ENCODE measurements around the gene SERPINA1. TPM values are rescaled to one million over a fixed set of nuclear protein-coding genes. Genes with fewer than 3 reads are reported as not detected.
A peak's percentile ranks its signal among the peaks of the same experiment; 100 is the strongest.
"Not testable (repeated sequence)": the region's sequence is repeated elsewhere in the genome, so short reads cannot be mapped to it uniquely, and the experiment has no call there.

The SERPINA1 gene
- total RNA-seq, 1 donor = 3.8 TPM

GRCh38 chr14:94373708-94374107 lies 14.7 kb downstream of the SERPINA1 start:
- DNase-seq (ENCODE audit: low read depth in 2 of 3, low spot score in 2 of 3) = no peak

DNA sequence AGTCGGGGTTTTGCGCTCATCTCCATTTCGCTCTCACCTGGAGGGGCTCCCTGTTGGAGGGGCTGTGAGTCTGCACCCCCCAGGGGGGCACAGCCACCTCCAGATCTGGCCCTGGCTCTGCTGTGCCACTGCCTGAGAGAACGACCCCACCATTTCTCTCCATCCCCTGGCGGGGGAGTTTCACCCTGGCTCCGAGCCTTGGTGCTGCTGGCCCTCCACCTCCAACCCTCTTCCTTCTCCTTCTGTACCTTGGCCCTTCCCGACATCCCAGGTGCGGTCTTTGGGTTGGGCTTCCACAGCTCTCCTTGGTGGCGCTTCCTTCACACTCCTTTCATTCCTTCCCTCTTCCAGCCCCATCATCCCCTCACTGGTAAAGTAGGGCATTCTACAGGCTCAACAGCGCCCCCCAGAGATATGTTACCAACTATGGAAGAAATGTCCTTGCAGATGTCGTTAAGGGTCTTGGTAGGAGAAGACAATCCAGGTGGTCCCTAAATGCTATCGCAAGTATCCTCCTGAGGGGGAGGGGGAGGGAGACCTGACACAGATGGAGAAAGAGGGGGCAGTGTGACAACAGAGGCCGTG lies 16.3 kb downstream of the SERPINA1 start:
- DNase-seq (ENCODE audit: low read depth in 2 of 3, low spot score in 2 of 3) = no peak

- DNase-seq (ENCODE audit: low read depth in 2 of 3, low spot score in 2 of 3) = no peak
These were observed 17.9 kb downstream of the SERPINA1 start for GRCh38 chr14:94370524-94370910.

GRCh38 chr14:94369766-94370523 lies 18.5 kb downstream of the SERPINA1 start:
- not testable (repeated sequence) for DNase-seq (ENCODE audit: low read depth in 2 of 3, low spot score in 2 of 3)

GRCh38 chr14:94368956-94369355 lies 19.4 kb downstream of the SERPINA1 start:
- DNase-seq (ENCODE audit: low read depth in 2 of 3, low spot score in 2 of 3) = no peak

GRCh38 chr14:94368243-94368590 lies 20.2 kb downstream of the SERPINA1 start:
- DNase-seq (ENCODE audit: low read depth in 2 of 3, low spot score in 2 of 3) = no peak

DNA sequence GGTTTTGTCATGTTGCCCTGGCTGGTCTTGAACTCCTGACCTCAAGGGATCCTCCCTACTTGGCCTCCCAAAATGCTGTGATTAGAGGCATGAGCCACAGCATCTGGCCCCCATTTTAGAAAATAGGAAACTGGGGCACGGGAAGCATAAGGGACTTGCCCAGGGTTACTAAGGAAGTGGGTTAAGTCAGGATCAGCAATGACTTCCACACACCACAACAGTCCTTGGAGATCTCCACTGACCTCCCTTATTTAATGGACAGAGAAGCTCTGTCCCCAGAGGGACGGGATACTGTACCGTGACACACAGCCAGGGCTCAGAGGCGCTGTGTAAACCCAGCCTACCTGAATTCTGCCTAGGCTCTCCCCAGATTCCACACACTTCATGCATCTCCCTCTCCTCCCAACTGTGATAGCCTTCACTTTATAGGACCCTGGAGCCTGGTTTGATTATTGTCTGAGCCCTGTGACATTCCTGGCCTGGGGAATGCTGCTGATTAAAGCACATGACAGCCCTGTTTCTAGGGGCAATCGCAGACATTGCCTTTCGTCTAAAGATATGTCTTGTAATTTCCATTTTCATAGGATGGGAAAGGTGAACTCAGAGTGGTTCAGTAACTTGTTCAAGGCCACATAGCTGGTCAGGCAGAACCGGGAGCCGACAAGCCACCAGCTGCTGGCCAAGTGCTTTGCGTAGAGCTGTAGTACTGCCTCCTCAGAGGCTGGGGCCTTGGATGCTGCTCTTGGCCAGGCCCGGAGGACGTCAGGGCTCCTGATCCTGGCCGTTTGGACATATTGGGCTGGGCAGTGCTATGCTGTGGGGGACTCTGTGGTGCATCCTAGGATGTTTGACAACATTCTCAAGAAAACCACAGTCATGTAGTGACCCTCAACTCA lies 20.8 kb downstream of the SERPINA1 start:
- no peak for DNase-seq (ENCODE audit: low read depth in 2 of 3, low spot score in 2 of 3)

DNA sequence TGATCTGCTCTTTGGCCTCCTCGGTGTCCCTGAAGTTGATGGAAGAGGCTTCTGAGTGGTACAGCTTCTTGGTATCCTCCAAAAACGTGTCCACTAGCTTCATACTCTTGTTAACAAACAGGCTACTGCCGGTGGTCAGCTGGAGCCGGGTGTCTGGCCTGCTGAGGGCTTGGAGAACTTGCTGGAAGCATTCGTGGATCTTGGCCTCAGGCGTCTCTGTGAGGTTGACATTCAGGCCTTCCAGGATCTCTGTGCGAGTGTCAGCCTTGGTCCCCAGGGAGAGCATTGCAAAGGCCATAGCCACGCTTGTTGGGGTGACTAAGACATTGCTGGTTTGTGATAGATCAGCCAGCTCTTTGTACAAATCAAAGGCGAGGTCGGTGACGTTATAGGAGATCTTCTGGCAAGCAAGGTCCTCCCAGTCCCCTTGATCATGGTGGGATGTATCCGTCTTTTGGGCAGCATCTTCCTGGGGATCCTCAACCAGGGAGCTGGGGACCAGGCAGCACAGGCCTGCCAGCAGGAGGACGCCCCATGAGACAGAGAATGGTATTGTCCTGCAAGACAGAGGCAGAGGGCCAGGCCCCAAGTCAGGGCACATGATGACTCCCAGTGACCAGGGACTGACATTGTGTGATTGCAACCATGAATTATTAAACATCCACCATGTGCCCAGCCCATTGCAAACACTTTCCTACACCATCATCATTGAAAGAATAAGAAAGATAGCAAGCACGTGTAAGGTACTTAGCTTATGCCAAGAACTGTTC lies 22.1 kb downstream of the SERPINA1 start, which contains the start of gene SERPINA2:
Gene SERPINA2 (minus strand): TSS at position 553 of the 770 bp plus-strand sequence.
- no peak for DNase-seq (ENCODE audit: low read depth in 2 of 3, low spot score in 2 of 3)

DNA sequence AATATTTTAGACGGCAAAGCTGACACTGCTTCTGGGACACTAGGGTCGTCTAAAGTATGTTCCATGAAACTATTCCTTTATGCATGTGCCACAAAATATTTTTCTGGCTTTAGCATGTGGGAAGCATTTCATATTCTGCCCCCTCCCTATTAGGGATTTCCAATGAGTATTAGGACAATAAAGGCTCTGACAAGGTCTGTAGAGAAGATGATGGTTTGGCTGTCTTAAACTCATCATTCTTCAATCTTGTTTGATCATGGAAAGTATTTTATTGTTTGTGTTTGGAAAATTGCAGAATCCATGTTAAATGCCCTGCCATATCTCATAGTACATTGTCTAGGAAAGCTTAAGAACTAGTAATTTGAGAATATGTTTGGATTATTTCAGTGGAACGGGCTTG lies 22.8 kb downstream of the SERPINA1 start:
- DNase-seq (ENCODE audit: low read depth in 2 of 3, low spot score in 2 of 3) = no peak

- DNase-seq (ENCODE audit: low read depth in 2 of 3, low spot score in 2 of 3) = no peak
These were observed 23.4 kb downstream of the SERPINA1 start for GRCh38 chr14:94364964-94365363.

DNA sequence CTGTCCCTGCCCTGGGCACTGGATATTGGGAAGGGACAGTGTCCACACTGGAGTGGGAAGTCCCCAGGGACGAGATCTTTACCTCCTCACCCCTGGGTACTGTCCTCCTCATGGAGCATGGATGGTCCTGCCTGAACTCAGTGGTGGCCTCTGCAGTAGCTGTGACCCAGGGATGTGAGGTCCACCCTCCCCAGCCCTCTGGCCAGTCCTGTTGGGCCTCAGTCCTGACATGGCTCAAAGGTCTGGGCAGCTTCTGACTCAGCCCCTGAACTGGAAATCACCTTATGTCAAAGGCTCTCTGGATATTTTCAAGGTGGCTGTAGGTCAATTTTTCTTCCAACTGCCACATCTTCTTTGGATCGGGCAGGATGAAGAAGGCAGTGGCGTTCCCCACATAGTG lies 24.4 kb downstream of the SERPINA1 start:
- no peak for DNase-seq (ENCODE audit: low read depth in 2 of 3, low spot score in 2 of 3)

DNA sequence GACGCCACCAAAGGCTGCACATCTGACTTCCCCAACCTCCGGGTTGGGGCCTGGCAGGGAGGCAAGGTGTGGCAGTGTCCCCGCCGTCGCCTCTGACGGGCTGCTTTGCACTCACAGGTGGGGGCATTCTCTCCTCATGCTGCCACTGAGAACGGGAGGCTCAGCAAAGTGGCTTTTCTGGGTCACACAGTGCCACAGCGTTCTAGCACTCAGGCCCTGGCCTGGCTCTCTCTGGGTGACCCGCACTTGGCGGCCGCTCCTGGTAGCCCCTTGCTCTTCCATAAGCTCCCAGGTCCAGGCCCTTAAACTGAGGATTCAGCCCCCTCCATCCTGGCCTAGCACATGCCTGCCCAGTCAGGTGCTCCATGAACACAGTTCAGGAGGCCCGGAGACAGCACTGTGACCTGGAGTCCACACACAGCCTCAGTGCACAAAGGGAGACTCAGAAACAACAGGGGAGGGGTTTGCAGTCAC lies 25.2 kb downstream of the SERPINA1 start:
- DNase-seq (ENCODE audit: low read depth in 2 of 3, low spot score in 2 of 3) = no peak

DNA sequence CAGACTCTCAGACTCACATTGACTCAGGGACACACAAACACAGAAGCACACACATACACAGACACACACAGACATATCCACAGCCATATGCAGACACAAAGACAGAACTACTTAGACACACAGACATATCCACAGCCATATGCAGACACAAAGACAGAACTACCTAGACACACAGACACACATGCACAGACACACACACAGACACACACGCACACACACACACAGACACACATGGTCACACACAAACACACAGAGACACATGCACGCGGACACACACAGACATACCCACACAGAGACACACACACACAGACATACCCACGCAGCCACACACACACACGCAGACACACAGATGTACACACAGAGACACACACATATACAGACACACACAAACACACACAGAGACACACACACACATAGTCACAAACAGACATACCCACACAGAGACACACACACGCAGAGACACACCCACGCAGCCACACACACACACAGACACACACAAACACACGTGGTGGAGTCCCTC lies 25.7 kb downstream of the SERPINA1 start:
- no peak for DNase-seq (ENCODE audit: low read depth in 2 of 3, low spot score in 2 of 3)

- no peak for DNase-seq (ENCODE audit: low read depth in 2 of 3, low spot score in 2 of 3)
These were observed 26.7 kb downstream of the SERPINA1 start for GRCh38 chr14:94361682-94362081.

GRCh38 chr14:94360945-94361565 lies 27.3 kb downstream of the SERPINA1 start:
- DNase-seq (ENCODE audit: low read depth in 2 of 3, low spot score in 2 of 3) = no peak

- no peak for DNase-seq (ENCODE audit: low read depth in 2 of 3, low spot score in 2 of 3)
These were observed 31.2 kb downstream of the SERPINA1 start for GRCh38 chr14:94357166-94357565.

DNA sequence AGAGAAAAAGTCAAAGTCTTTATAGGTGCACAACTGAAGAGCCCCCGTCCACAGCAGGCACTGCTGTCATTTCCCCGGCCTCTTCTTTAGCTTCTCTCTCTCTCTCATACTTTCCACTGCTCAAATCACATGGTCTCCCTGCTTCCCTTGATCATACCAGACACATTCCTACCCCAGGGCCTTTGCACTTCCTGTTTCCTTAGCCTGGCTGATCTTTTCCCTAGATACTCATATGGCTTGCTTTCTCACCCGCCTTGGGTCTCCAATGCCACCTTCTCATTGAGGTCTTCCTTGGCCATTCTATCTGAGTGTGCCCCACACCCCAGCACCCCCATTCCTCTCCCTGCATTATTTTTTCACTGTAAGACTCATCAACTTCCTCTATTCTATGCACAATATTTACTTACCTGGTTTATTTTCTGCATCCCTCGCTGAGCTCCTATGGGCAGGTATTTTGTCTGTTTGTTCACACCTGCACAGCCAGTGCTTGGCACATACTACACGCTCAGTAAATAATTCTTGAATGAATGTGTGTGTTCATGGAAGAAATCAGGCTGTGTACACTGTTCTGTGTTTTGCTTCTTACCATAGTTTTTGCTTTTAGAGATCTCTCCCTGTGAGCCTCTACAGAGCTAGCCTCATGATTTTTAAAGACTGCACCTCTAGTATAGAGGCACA lies 31.9 kb downstream of the SERPINA1 start:
- DNase-seq (ENCODE audit: low read depth in 2 of 3, low spot score in 2 of 3) = no peak

DNA sequence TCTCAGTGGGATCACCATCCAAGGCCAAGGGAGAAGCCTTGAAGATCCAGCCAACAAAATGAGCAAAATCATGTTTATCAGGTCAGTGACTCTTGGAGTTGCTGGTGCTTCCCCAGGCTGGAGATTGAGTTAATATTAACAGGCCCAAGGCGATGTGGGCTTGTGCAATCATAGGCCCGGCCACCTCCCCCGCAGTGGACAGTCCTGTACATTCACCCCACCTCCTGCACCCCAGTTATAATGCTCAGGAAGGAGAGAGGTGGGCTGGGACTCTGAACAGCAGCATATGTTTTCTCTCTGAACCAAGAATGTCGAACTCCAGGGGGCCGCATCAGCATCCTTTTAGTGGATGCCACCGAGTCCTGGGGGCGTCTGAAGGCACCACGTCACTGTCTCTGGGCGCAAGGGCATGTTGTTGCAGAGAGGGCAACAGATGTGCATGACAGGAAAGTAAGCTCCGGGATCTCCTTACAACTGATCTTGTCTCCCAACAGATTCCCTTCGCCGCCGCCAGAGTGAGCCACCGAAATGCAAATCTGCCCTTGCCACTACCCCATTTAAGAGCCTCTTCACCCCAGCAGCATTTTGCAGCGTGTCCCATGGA lies 33.1 kb downstream of the SERPINA1 start:
- peak in 2 of 3 donors; percentile 24 to 46 for DNase-seq (ENCODE audit: low read depth in 2 of 3, low spot score in 2 of 3)

DNA sequence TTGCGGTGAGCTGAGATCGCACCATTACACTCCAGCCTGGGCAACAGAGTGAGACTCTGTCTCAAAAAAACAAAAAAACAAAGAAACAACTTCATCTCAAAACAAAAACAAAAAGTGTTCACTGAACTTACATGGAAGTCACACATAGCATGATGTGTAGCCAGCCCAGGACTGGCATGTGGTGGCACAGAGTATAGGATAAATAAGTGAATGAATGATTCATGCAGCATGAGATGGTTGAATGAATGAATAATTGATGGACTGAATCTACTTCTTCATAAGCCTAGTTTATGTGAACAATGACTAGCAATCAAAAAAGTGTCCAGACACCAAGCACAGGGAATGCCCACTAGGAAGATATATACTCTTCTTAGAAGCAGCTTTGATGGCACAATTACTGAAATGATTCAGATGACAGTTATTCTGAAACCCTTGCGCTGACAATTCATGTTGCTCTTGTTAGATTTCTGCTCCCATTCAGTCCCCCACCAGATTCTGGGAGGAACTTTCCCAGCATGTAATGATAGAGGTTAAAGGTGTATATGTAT lies 33.7 kb downstream of the SERPINA1 start:
- DNase-seq (ENCODE audit: low read depth in 2 of 3, low spot score in 2 of 3) = no peak

Measured in hematopoietic multipotent progenitor cell (in vitro differentiated cells).